Lower leg skin (tissue), 3 donors: ENCODE data around the gene ABCA7.

ENCODE experiments used
- CTCF ChIP-seq, 3 donors: fragments of 450-650 bp; IDR thresholded peaks; one replicate each; pipeline ENCODE4 v1.5.1; 2016; ENCODE audit warnings: antibody characterized with exemption in 3 of 3, mild to moderate bottlenecking in 3 of 3, moderate library complexity in 2 of 3
- POLR2A ChIP-seq, 2 donors: fragments of 450-650 bp; IDR thresholded peaks; one replicate each; pipeline ENCODE4 v1.6.1; 2016 to 2017; ENCODE audit warnings: antibody characterized with exemption in 2 of 2, mild to moderate bottlenecking in 1 of 2, moderate library complexity in 1 of 2

GRCh38 chr19:1069009-1069779, 29.3 kb downstream of the ABCA7 start:
- TF ChIP-seq CTCF (IDR thresholded peaks at IDR 0.05) (no peak), POLR2A (IDR thresholded peaks at IDR 0.05) (no peak)
